HepG2 (cell line): ENCODE results near the gene AUTS2. TPM values are rescaled to one million over a fixed set of nuclear protein-coding genes. Genes with fewer than 3 reads are reported as not detected.

Experiments used
- BCL6 ChIP-seq: IDR thresholded peaks from 2 replicates; pipeline ENCODE4 v1.6.1; 2016; ENCODE audit warnings: missing genetic modification reagents, missing compliant biosample characterization
- CEBPG ChIP-seq: IDR thresholded peaks from 2 replicates; pipeline ENCODE4 v1.6.1; 2016
- CHD2 ChIP-seq: IDR thresholded peaks from 2 replicates; pipeline ENCODE4 v1.6.1; 2011; ENCODE audit warnings: low read depth, low read length, improper control_type of control experiment
- FOXA1 ChIP-seq, 2 experiments: fragments of 450-650 bp in 1 of 2; sonication (generic) in 1 of 2; formaldehyde crosslinking in 1 of 2; IDR thresholded peaks; 2 replicates each; pipeline versions ENCODE4 v1.4.0 to v1.6.1; 2016 to 2020; ENCODE audit warnings: missing genetic modification reagents in 1 of 2
- MAFF ChIP-seq: IDR thresholded peaks from 2 replicates; pipeline ENCODE4 v1.6.1; 2011; ENCODE audit warnings: low read depth, low read length, improper control_type of control experiment
- NKX3-1 ChIP-seq: sonication (generic); formaldehyde crosslinking; IDR thresholded peaks from 2 replicates; pipeline ENCODE4 v1.5.0; 2020; ENCODE audit warnings: missing genetic modification reagents
- RAD21 ChIP-seq: fragments of 450-650 bp; formaldehyde crosslinking; IDR thresholded peaks from 2 replicates; pipeline ENCODE4 v1.5.0; 2020; ENCODE audit warnings: mild to moderate bottlenecking
- SUZ12 ChIP-seq: fragments of 150-350 bp; IDR thresholded peaks from 2 replicates; pipeline ENCODE4 v1.6.1; 2014; ENCODE audit warnings: low read depth, low read length
- ZMAT3 ChIP-seq: sonication (generic); formaldehyde crosslinking; conservative IDR thresholded peaks from 2 replicates; pipeline ENCODE4 v1.7.0; 2021; ENCODE audit warnings: missing genetic modification reagents
- ZNF256 ChIP-seq: sonication (generic); formaldehyde crosslinking; conservative IDR thresholded peaks from 2 replicates; pipeline ENCODE4 v1.4.0; 2020; ENCODE audit warnings: missing genetic modification reagents
- polyA plus RNA-seq, 8 experiments: library from polyadenylated mRNA; depleted of rRNA in 3 of 8; stranded (reverse) in 7 of 8; unstranded in 1 of 8; fragments of >200 nt; fragmentation: Illumina TruSeq in 4 of 8; extraction: Trizol in 4 of 8; gene quantifications; 2 replicates each; pipeline versions ENCODE4 v1.2.1 to v1.2.3, GENCODE V29; 2011 to 2016; ENCODE audit warnings: low read depth in 4 of 8, missing spikeins in 1 of 8, mixed read lengths in 1 of 8; ENCODE audit not compliant: insufficient read depth in 1 of 8
- total RNA-seq, 5 experiments: library from RNA; depleted of rRNA; stranded (reverse); fragments of >200 nt; fragmentation: Illumina TruSeq; extraction: Trizol; gene quantifications; 2 replicates each; pipeline ENCODE4 v1.2.3, GENCODE V29; 2016; ENCODE audit warnings: low read depth in 1 of 5
- TF ChIP-seq, protein P1 (sequence below): sonication (generic); formaldehyde crosslinking; IDR thresholded peaks from 2 replicates; pipeline ENCODE4 v1.8.0; 2022; ENCODE audit warnings: low read depth, missing genetic modification reagents
- TF ChIP-seq, protein P2 (sequence below): sonication (generic); IDR thresholded peaks from 2 replicates; pipeline ENCODE4 v1.6.1; 2016; ENCODE audit warnings: low read depth, borderline replicate concordance
- TF ChIP-seq, protein P3 (sequence below): sonication (generic); formaldehyde crosslinking; IDR thresholded peaks from 2 replicates; pipeline ENCODE4 v1.8.0; 2022; ENCODE audit warnings: missing genetic modification reagents, mild to moderate bottlenecking, moderate library complexity, borderline replicate concordance
- TF ChIP-seq, protein P4 (sequence below): sonication (generic); formaldehyde crosslinking; IDR thresholded peaks from 2 replicates; pipeline ENCODE4 v1.4.0; 2020; ENCODE audit warnings: mild to moderate bottlenecking, missing genetic modification reagents

Gene AUTS2
- total and polyA plus RNA-seq, 2 of the 13 experiments (the other 11 are each of a cell fraction or from before 2014, with no cell fraction given), result 0.38 TPM; not detected in 1

DNA sequence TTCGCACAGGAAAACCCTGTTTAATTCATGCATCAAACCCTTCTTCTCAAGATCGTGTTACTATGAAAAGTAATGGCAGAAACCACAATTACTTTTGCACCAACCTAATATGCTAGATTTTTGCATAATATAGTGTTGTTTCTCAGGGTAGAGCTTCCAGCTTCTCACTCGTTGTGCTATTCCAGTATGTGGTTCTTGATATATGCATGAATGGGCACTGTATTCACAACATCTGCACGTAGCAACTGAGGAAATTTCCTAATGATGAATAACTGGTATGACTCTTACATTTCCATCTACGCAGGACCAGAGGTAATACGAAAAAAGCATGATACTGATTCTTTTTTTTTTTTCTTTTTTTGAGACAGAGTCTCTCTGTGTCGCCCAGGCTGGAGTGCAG lies 1207.1 kb downstream of the AUTS2 start (continued):
- TF ChIP-seq, protein P1, sequence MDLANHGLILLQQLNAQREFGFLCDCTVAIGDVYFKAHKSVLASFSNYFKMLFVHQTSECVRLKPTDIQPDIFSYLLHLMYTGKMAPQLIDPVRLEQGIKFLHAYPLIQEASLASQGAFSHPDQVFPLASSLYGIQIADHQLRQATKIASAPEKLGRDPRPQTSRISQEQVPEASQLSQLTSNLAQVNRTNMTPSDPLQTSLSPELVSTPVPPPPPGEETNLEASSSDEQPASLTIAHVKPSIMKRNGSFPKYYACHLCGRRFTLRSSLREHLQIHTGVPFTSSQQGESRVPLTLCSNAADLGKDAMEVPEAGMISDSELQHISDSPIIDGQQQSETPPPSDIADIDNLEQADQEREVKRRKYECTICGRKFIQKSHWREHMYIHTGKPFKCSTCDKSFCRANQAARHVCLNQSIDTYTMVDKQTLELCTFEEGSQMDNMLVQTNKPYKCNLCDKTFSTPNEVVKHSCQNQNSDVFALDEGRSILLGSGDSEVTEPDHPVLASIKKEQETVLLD (CRISPR knock-in tag), result no peak
- no peak for TF ChIP-seq BCL6 (CRISPR knock-in tag)
- TF ChIP-seq, protein P2, sequence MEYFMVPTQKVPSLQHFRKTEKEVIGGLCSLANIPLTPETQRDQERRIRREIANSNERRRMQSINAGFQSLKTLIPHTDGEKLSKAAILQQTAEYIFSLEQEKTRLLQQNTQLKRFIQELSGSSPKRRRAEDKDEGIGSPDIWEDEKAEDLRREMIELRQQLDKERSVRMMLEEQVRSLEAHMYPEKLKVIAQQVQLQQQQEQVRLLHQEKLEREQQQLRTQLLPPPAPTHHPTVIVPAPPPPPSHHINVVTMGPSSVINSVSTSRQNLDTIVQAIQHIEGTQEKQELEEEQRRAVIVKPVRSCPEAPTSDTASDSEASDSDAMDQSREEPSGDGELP, result no peak
- no peak for TF ChIP-seq SUZ12
- TF ChIP-seq RAD21 (CRISPR knock-in tag), result no peak
- no peak for TF ChIP-seq MAFF
- TF ChIP-seq, protein P3, sequence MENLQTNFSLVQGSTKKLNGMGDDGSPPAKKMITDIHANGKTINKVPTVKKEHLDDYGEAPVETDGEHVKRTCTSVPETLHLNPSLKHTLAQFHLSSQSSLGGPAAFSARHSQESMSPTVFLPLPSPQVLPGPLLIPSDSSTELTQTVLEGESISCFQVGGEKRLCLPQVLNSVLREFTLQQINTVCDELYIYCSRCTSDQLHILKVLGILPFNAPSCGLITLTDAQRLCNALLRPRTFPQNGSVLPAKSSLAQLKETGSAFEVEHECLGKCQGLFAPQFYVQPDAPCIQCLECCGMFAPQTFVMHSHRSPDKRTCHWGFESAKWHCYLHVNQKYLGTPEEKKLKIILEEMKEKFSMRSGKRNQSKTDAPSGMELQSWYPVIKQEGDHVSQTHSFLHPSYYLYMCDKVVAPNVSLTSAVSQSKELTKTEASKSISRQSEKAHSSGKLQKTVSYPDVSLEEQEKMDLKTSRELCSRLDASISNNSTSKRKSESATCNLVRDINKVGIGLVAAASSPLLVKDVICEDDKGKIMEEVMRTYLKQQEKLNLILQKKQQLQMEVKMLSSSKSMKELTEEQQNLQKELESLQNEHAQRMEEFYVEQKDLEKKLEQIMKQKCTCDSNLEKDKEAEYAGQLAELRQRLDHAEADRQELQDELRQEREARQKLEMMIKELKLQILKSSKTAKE (CRISPR knock-in tag), result no peak
- no peak for TF ChIP-seq FOXA1 (IDR thresholded peaks at IDR 0.05)
- no peak for TF ChIP-seq FOXA1 (CRISPR knock-in tag; IDR thresholded peaks at IDR 0.05)
- no peak for TF ChIP-seq NKX3-1 (CRISPR knock-in tag)
- no peak for TF ChIP-seq CHD2
- TF ChIP-seq CEBPG, result no peak
- TF ChIP-seq, protein P4, sequence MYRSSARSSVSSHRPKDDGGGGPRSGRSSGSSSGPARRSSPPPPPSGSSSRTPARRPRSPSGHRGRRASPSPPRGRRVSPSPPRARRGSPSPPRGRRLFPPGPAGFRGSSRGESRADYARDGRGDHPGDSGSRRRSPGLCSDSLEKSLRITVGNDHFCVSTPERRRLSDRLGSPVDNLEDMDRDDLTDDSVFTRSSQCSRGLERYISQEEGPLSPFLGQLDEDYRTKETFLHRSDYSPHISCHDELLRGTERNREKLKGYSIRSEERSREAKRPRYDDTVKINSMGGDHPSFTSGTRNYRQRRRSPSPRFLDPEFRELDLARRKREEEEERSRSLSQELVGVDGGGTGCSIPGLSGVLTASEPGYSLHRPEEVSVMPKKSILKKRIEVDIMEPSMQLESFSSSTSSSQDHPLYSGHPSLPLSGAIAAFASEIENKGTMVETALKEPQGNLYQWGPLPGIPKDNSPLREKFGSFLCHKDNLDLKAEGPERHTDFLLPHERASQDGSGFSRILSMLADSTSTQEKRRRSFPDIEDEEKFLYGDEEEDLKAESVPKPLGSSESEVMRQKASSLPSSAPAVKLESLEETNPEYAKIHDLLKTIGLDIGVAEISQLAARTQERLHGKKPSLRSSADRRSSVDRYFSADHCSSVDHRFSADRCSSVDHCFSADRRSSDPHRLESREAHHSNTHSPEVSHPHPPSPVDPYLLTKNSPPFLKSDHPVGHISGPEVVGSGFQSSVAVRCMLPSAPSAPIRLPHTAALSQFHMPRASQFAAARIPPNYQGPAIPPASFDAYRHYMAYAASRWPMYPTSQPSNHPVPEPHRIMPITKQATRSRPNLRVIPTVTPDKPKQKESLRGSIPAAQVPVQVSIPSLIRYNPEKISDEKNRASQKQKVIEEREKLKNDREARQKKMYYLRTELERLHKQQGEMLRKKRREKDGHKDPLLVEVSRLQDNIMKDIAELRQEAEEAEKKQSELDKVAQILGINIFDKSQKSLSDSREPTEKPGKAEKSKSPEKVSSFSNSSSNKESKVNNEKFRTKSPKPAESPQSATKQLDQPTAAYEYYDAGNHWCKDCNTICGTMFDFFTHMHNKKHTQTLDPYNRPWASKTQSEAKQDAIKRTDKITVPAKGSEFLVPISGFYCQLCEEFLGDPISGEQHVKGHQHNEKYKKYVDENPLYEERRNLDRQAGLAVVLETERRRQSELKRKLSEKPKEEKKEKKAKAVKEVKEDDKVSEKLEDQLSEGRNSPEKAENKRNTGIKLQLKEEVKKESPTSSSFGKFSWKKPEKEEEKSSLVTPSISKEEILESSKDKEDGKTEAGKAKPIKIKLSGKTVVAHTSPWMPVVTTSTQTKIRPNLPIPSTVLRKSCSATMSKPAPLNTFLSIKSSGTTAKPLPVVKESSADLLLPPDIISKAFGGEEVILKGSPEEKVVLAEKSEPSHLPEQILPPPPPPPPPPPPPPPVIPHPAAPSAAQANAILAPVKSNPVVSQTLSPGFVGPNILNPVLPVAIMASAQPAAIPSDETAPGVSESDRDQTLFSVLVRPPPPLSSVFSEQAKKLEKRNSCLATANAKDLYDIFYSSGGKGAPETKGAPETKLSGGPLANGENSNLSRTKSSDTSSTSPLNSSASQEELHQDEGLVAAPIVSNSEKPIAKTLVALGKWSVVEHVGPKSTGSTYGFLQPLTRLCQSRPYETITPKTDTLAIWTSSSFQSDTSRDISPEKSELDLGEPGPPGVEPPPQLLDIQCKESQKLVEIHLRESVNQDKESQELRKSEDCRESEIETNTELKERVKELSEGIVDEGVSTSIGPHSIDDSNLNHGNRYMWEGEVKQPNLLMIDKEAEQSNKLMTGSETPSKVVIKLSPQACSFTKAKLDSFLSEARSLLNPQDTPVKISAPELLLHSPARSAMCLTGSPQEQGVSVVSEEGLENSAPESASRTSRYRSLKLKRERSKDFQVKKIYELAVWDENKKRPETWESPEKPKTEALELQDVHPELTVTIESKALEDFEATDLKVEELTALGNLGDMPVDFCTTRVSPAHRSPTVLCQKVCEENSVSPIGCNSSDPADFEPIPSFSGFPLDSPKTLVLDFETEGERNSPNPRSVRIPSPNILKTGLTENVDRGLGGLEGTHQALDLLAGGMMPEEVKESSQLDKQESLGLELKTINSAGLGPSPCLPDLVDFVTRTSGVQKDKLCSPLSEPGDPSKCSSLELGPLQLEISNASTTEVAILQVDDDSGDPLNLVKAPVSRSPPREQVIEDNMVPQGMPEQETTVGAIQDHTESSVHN (CRISPR knock-in tag), result no peak
- TF ChIP-seq ZMAT3 (CRISPR knock-in tag), result no peak
- no peak for TF ChIP-seq ZNF256 (CRISPR knock-in tag)
